IMR-90 (cell line): ENCODE results near the gene DMD. TPM values are rescaled to one million over a fixed set of nuclear protein-coding genes. Genes with fewer than 3 reads are reported as not detected.

Source experiments
- ATAC-seq: fragments of 200-7000 bp; cut with Tn5 transposase; 2 replicates; pipeline ENCODE4 v1.9.1; 2020; ENCODE audit warnings: low read depth, mild to moderate bottlenecking, moderate library complexity
- BruUV-seq: library from RNA; stranded (reverse); fragments of 400-500 nt; replicated peaks from 2 replicates; lab custom pipeline; 2021; lab: Mats Ljungman, UMichigan
- CTCF ChIA-PET: fragments of 300-600 bp; formaldehyde crosslinking; extraction: SDS; loops from one replicate; lab custom pipeline; 2021; ENCODE audit warnings: antibody characterized with exemption; lab: Yijun Ruan, JAX
- POLR2A ChIA-PET: fragments of 300-600 bp; sonication (Branson Sonifier 250); formaldehyde crosslinking; loops from one replicate; lab custom pipeline; 2022; ENCODE audit warnings: antibody characterized with exemption; ENCODE audit not compliant: unreplicated experiment; lab: Charles Lee
- DNase-seq: peaks from one replicate; pipeline ENCODE4 v3.0.0; 2013
- H2AFZ ChIP-seq: replicated peaks from 2 replicates; pipeline ENCODE3; 2013; ENCODE audit warnings: low read length, mild to moderate bottlenecking; ENCODE audit not compliant: poor library complexity
- H2AK5ac ChIP-seq: 2 replicates; pipeline ENCODE4 v1.6.1; 2013; ENCODE audit warnings: low read depth, low read length, inconsistent platforms
- H2AK9ac ChIP-seq: replicated peaks from 2 replicates; pipeline ENCODE3; 2013; ENCODE audit warnings: mild to moderate bottlenecking, low read depth, low read length, moderate library complexity; ENCODE audit not compliant: poor library complexity
- H2BK120ac ChIP-seq: 2 replicates; pipeline ENCODE4 v1.6.1; 2013; ENCODE audit warnings: low read depth, low read length, inconsistent platforms
- H2BK15ac ChIP-seq: 3 replicates; pipeline ENCODE4 v1.6.1; 2013; ENCODE audit warnings: low read depth, low read length, inconsistent platforms
- H2BK20ac ChIP-seq: 2 replicates; pipeline ENCODE4 v1.6.1; 2013; ENCODE audit warnings: low read depth, mild to moderate bottlenecking, inconsistent platforms, low read length, moderate library complexity
- H2BK5ac ChIP-seq: 2 replicates; pipeline ENCODE4 v1.6.1; 2013; ENCODE audit warnings: mild to moderate bottlenecking, low read depth, low read length, inconsistent platforms; ENCODE audit not compliant: poor library complexity, severe bottlenecking
- H3K14ac ChIP-seq: replicated peaks from 2 replicates; pipeline ENCODE4 v1.6.1; 2013; ENCODE audit warnings: low read depth, low read length, inconsistent platforms
- H3K18ac ChIP-seq: 2 replicates; pipeline ENCODE4 v1.6.1; 2013; ENCODE audit warnings: low read depth, low read length, control low read depth
- H3K23ac ChIP-seq: 2 replicates; pipeline ENCODE4 v1.6.1; 2013; ENCODE audit warnings: low read depth, low read length, inconsistent platforms
- H3K27ac ChIP-seq: 2 replicates; pipeline ENCODE4 v1.5.1; 2013; ENCODE audit warnings: mild to moderate bottlenecking, control low read depth, low read length; ENCODE audit not compliant: insufficient read depth
- H3K27me3 ChIP-seq: 2 replicates; pipeline ENCODE4 v1.6.1; 2013; ENCODE audit warnings: low read length; ENCODE audit not compliant: control insufficient read depth, insufficient read depth
- H3K36me3 ChIP-seq: 2 replicates; pipeline ENCODE4 v1.6.1; 2013; ENCODE audit warnings: low read length, mixed read lengths; ENCODE audit not compliant: control insufficient read depth, insufficient read depth
- H3K4ac ChIP-seq: 2 replicates; pipeline ENCODE4 v1.6.1; 2013; ENCODE audit warnings: low read depth, low read length, inconsistent platforms
- H3K4me1 ChIP-seq: 2 replicates; pipeline ENCODE4 v1.6.1; 2013; ENCODE audit warnings: low read length, mixed read lengths; ENCODE audit not compliant: control insufficient read depth, insufficient read depth
- H3K4me2 ChIP-seq: 2 replicates; pipeline ENCODE4 v1.6.1; 2013; ENCODE audit warnings: low read depth, mild to moderate bottlenecking, control low read depth, low read length, moderate library complexity
- H3K4me3 ChIP-seq: 2 replicates; pipeline ENCODE4 v1.5.1; 2013; ENCODE audit warnings: low read depth, mild to moderate bottlenecking, control low read depth, low read length, moderate library complexity; ENCODE audit not compliant: insufficient read depth
- H3K56ac ChIP-seq: 2 replicates; pipeline ENCODE4 v1.6.1; 2013; ENCODE audit warnings: low read length, inconsistent platforms; ENCODE audit not compliant: insufficient read depth; ENCODE audit errors: extremely low read depth
- H3K79me1 ChIP-seq, 2 experiments: 2 replicates each; pipeline ENCODE4 v1.6.1; 2013; ENCODE audit warnings: low read length in 2 of 2, inconsistent platforms in 1 of 2, low read depth in 1 of 2
- H3K9ac ChIP-seq: 2 replicates; pipeline ENCODE4 v1.6.1; 2013; ENCODE audit warnings: low read depth, low read length, control low read depth
- H3K9me1 ChIP-seq: 2 replicates; pipeline ENCODE4 v1.6.1; 2013; ENCODE audit warnings: low read length, inconsistent platforms; ENCODE audit not compliant: insufficient read depth
- H3K9me3 ChIP-seq: 2 replicates; pipeline ENCODE4 v1.6.1; 2013; ENCODE audit warnings: low read length; ENCODE audit not compliant: control insufficient read depth, insufficient read depth
- H4K20me1 ChIP-seq: 2 replicates; pipeline ENCODE4 v1.6.1; 2013; ENCODE audit warnings: low read length, inconsistent platforms; ENCODE audit not compliant: insufficient read depth
- H4K5ac ChIP-seq: 2 replicates; pipeline ENCODE4 v1.6.1; 2013; ENCODE audit warnings: mild to moderate bottlenecking, low read depth, low read length, control low read depth
- H4K8ac ChIP-seq, 2 experiments: 2 replicates each; pipeline ENCODE4 v1.6.1; 2013; ENCODE audit warnings: low read depth in 2 of 2, low read length in 2 of 2, control low read depth in 1 of 2, inconsistent platforms in 1 of 2
- H4K91ac ChIP-seq: 2 replicates; pipeline ENCODE4 v1.6.1; 2013; ENCODE audit warnings: low read depth, low read length, inconsistent platforms; ENCODE audit not compliant: insufficient read depth
- BHLHE40 ChIP-seq: fragments of 150-350 bp; IDR thresholded peaks from 2 replicates; pipeline ENCODE4 v1.6.1; 2016; ENCODE audit warnings: mild to moderate bottlenecking, low read depth, low read length
- CEBPB ChIP-seq: IDR thresholded peaks from 2 replicates; pipeline ENCODE4 v1.6.1; 2012; ENCODE audit warnings: low read depth, low read length, improper control_type of control experiment
- CHD1 ChIP-seq: IDR thresholded peaks from 2 replicates; pipeline ENCODE4 v1.6.1; 2012; ENCODE audit warnings: low read depth, low read length, improper control_type of control experiment
- FOS ChIP-seq: fragments of 150-350 bp; IDR thresholded peaks from 2 replicates; pipeline ENCODE4 v1.6.1; 2016; ENCODE audit warnings: low read depth, low read length
- MAFK ChIP-seq: IDR thresholded peaks from 2 replicates; pipeline ENCODE4 v1.6.1; 2012; ENCODE audit warnings: low read depth, low read length, improper control_type of control experiment
- MAZ ChIP-seq: IDR thresholded peaks from 2 replicates; pipeline ENCODE4 v1.6.1; 2012; ENCODE audit warnings: low read depth, mild to moderate bottlenecking, low read length, improper control_type of control experiment, moderate library complexity, borderline replicate concordance
- MXI1 ChIP-seq: IDR thresholded peaks from 2 replicates; pipeline ENCODE4 v1.6.1; 2012; ENCODE audit warnings: low read depth, mild to moderate bottlenecking, low read length, moderate library complexity, borderline replicate concordance
- NFE2L2 ChIP-seq: fragments of 150-350 bp; IDR thresholded peaks from 2 replicates; pipeline ENCODE4 v1.6.1; 2016; ENCODE audit warnings: low read depth, mild to moderate bottlenecking, low read length
- POLR2A ChIP-seq: IDR thresholded peaks from 2 replicates; pipeline ENCODE4 v1.6.1; 2012; ENCODE audit warnings: mild to moderate bottlenecking, low read depth, low read length
- RAD21 ChIP-seq: IDR thresholded peaks from 2 replicates; pipeline ENCODE4 v1.6.1; 2012; ENCODE audit warnings: low read length, improper control_type of control experiment
- RCOR1 ChIP-seq: IDR thresholded peaks from 2 replicates; pipeline ENCODE4 v1.6.1; 2012; ENCODE audit warnings: mild to moderate bottlenecking, low read length, improper control_type of control experiment; ENCODE audit not compliant: insufficient replicate concordance
- RFX5 ChIP-seq: IDR thresholded peaks from 2 replicates; pipeline ENCODE4 v1.8.0; 2012; ENCODE audit warnings: low read depth, mild to moderate bottlenecking, low read length, moderate library complexity
- SMC3 ChIP-seq: fragments of 150-350 bp; IDR thresholded peaks from 2 replicates; pipeline ENCODE4 v1.6.1; 2016; ENCODE audit warnings: low read depth, mild to moderate bottlenecking, antibody characterized with exemption, low read length, moderate library complexity
- WGBS, 2 experiments: methylation state at CpG; one replicate each; pipeline versions ENCODE4 v1.1.5 to v1.1.7; 2013; ENCODE audit warnings: missing lambda C conversion rate in 2 of 2; ENCODE audit not compliant: insufficient read length in 1 of 2; ENCODE audit errors: extremely low coverage in 2 of 2; 5-methylcytosine and 5-hydroxymethylcytosine counted together
- dilution Hi-C: fragments of 300-500 bp; cut with HindIII; formaldehyde crosslinking; loops from one replicate; pipeline ENCODE4 v1.14.3; 2018; ENCODE audit warnings: low sequenced_read_pairs; ENCODE audit not compliant: unreplicated experiment
- in situ Hi-C: fragments of 300-500 bp; cut with MboI; formaldehyde crosslinking; loops from 3 replicates; pipeline ENCODE4 v1.14.3; 2019; ENCODE audit warnings: low sequenced_read_pairs, inconsistent platforms, mixed read lengths
- intact Hi-C: fragments of 100-400 bp; cut with micrococcal nuclease; formaldehyde crosslinking; loops from 2 replicates; pipeline ENCODE4 v1.10.0; 2022
- polyA plus RNA-seq, 3 experiments: library from polyadenylated mRNA; depleted of rRNA; stranded (reverse); fragments of >200 nt; gene quantifications; 2 replicates each; pipeline ENCODE4 v1.2.3, GENCODE V29; 2012; ENCODE audit warnings: low replicate concordance in 1 of 3
- total RNA-seq: library from RNA; depleted of rRNA; stranded (reverse); fragments of >200 nt; gene quantifications from 2 replicates; pipeline ENCODE4 v1.2.3, GENCODE V29; 2012
- TF ChIP-seq, protein P1 (sequence below): fragments of 150-350 bp; IDR thresholded peaks from 2 replicates; pipeline ENCODE4 v1.6.1; 2016; ENCODE audit warnings: low read depth, mild to moderate bottlenecking, low read length, moderate library complexity, borderline replicate concordance
- TF ChIP-seq, protein P2 (sequence below): conservative IDR thresholded peaks from 2 replicates; pipeline ENCODE4 v1.5.1; 2012; ENCODE audit warnings: mild to moderate bottlenecking, low read depth, low read length, improper control_type of control experiment
- TF ChIP-seq, protein P3 (sequence below): fragments of 150-350 bp; IDR thresholded peaks from 2 replicates; pipeline ENCODE4 v1.6.1; 2017; ENCODE audit warnings: mild to moderate bottlenecking, antibody characterized with exemption, low read length, low read depth

The DMD gene
- total and polyA plus RNA-seq, 2 of the 4 experiments (the other 2 are of a cell fraction), result 6.6 to 11.8 TPM

DNA sequence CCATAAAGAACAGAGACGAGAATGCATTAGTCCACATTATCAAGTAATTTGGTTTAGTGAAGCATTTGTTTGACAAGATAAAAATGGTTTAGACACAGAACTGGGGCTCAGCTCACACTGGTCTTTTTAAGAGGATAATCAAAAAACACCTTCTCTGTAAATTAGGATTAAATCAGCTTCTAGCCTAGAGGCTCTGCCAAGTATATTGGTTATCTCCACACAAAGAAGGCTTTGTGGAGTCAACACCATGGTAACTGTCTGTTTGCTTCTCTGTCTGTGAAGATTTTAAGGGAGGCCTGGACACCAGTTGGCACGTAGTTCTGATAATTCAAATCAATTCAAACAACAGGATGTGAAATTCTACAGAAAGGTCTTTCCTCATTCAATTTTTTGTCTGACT is 687.0 kb downstream of the DMD start:
- intact Hi-C loops, result no loop called here

More for the DNA sequence above, 687.0 kb downstream of the DMD start:
- Histone ChIP-seq H4K5ac (no peak overlapping the region), H2BK15ac (no peak overlapping the region), H3K4ac (no peak overlapping the region), H3K56ac (no peak overlapping the region), H3K9me3 (no peaks in the 10 kb centered on the region), H2BK20ac (no peak overlapping the region), H3K18ac (no peak overlapping the region), H3K9ac (no peak overlapping the region), H3K27ac (no peak overlapping the region), H3K4me1 (no peaks in the 10 kb centered on the region), H3K9me1 (no peaks in the 10 kb centered on the region), H3K4me2 (no peak overlapping the region), H3K23ac (no peak overlapping the region), H4K8ac (no peak overlapping the region), H2BK120ac (no peak overlapping the region), H2AK5ac (no peak overlapping the region), H2AK9ac (no peak overlapping the region), H4K20me1 (no peaks in the 10 kb centered on the region), H3K4me3 (no peak overlapping the region), H2BK5ac (no peak overlapping the region), H3K79me1 (no peaks in the 10 kb centered on the region), H3K36me3 (no peaks in the 10 kb centered on the region), H3K14ac (no peak overlapping the region), H3K27me3 (no peaks in the 10 kb centered on the region), H2AFZ (no peak overlapping the region), H4K91ac (no peak overlapping the region)
- no peak for ATAC-seq
- dilution Hi-C loops, result no loop called here
- ChIA-PET CTCF (no interaction called here), POLR2A (no interaction called here)
- WGBS, 2 experiments, result no CpG with 5 or more reads among the region's 2 CpGs
- DNase-seq, result no peak
- BruUV-seq, result no TSS peak
- TF ChIP-seq NFE2L2 (no peak), SMC3 (no peak), MAFK (no peak), CEBPB (no peak), CHD1 (no peak), FOS (no peak), MAZ (no peak), BHLHE40 (no peak), RFX5 (no peak), RCOR1 (no peak), MXI1 (no peak), RAD21 (no peak), POLR2A (no peak)
- TF ChIP-seq, protein P1, sequence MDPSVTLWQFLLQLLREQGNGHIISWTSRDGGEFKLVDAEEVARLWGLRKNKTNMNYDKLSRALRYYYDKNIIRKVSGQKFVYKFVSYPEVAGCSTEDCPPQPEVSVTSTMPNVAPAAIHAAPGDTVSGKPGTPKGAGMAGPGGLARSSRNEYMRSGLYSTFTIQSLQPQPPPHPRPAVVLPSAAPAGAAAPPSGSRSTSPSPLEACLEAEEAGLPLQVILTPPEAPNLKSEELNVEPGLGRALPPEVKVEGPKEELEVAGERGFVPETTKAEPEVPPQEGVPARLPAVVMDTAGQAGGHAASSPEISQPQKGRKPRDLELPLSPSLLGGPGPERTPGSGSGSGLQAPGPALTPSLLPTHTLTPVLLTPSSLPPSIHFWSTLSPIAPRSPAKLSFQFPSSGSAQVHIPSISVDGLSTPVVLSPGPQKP, result no peak
- TF ChIP-seq, protein P2, sequence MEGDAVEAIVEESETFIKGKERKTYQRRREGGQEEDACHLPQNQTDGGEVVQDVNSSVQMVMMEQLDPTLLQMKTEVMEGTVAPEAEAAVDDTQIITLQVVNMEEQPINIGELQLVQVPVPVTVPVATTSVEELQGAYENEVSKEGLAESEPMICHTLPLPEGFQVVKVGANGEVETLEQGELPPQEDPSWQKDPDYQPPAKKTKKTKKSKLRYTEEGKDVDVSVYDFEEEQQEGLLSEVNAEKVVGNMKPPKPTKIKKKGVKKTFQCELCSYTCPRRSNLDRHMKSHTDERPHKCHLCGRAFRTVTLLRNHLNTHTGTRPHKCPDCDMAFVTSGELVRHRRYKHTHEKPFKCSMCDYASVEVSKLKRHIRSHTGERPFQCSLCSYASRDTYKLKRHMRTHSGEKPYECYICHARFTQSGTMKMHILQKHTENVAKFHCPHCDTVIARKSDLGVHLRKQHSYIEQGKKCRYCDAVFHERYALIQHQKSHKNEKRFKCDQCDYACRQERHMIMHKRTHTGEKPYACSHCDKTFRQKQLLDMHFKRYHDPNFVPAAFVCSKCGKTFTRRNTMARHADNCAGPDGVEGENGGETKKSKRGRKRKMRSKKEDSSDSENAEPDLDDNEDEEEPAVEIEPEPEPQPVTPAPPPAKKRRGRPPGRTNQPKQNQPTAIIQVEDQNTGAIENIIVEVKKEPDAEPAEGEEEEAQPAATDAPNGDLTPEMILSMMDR, result no peak
- TF ChIP-seq, protein P3, sequence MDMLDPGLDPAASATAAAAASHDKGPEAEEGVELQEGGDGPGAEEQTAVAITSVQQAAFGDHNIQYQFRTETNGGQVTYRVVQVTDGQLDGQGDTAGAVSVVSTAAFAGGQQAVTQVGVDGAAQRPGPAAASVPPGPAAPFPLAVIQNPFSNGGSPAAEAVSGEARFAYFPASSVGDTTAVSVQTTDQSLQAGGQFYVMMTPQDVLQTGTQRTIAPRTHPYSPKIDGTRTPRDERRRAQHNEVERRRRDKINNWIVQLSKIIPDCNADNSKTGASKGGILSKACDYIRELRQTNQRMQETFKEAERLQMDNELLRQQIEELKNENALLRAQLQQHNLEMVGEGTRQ, result no peak
- in situ Hi-C loops, result no loop called here
